ENCODE data around the gene PRKCH.

The PRKCH gene

DNA sequence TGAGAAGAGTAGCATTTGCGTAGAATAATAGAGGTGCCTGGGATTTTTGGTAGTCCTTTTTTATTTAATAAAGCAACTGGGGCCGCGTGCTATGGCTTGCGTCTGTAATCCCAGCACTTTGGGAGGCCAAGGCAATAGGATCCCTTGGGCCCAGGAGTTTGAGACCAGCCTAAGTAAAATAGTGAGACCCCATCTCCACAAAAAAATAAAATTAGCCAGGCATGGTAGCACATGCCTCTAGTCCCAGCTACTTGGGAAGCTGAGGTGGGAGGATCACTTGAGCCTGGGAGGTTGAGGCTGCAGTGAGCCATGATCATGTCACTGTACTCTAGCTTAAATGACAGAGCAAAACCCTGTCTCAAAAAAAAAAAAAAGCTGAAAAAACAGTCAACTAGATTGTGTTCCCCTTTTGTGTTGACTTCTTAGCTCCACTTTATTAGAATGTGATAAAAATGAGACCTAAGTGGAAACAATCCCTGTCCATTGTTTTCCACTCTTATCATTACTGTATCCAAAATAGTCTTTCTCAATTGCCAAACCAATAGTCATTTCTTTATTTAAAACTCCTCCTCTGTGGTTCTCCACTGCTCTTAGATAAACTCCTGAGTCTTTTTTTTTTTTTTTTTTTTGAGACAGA, 7.4 kb downstream of the PRKCH start:
- H3K4me3 ChIP-seq (ENCODE audit: low read depth, low read length): no peak overlapping the region
- TF ChIP-seq, protein P1, sequence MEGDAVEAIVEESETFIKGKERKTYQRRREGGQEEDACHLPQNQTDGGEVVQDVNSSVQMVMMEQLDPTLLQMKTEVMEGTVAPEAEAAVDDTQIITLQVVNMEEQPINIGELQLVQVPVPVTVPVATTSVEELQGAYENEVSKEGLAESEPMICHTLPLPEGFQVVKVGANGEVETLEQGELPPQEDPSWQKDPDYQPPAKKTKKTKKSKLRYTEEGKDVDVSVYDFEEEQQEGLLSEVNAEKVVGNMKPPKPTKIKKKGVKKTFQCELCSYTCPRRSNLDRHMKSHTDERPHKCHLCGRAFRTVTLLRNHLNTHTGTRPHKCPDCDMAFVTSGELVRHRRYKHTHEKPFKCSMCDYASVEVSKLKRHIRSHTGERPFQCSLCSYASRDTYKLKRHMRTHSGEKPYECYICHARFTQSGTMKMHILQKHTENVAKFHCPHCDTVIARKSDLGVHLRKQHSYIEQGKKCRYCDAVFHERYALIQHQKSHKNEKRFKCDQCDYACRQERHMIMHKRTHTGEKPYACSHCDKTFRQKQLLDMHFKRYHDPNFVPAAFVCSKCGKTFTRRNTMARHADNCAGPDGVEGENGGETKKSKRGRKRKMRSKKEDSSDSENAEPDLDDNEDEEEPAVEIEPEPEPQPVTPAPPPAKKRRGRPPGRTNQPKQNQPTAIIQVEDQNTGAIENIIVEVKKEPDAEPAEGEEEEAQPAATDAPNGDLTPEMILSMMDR (IDR thresholded peaks at IDR 0.05; ENCODE audit: borderline replicate concordance, insufficient read depth, low read depth, low read length): no peak

DNA sequence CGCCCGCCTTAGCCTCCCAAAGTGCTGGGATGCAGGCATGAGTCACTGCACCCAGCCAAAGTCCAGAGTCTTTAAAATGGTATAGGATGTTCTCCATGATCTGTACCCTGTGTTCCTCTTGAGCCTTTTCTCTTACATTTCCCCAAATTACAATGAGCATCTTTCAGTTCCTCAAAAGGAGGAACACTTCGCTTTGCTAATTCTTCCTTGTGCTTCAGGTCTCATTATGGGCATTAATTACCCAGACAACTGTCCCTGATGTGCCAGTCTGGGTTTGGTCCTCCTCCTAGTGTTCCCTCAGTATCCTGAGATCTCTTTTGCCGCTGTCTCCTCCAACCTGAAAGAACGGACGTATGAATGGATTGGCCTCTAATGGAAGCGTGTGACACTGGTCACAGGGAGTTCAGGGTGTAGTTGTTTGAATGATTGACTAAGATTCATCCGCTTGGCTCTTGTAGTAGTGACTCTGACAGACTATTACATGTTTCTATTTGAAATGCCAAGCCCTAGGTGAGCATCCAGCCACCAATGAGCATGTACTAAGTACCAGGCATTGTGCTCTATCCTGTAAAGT, 8.2 kb downstream of the PRKCH start:
- TF ChIP-seq, protein P1 (IDR thresholded peaks at IDR 0.05; ENCODE audit: borderline replicate concordance, insufficient read depth, low read depth, low read length): no peak
- H3K4me3 ChIP-seq (ENCODE audit: low read depth, low read length): no peak overlapping the region

DNA sequence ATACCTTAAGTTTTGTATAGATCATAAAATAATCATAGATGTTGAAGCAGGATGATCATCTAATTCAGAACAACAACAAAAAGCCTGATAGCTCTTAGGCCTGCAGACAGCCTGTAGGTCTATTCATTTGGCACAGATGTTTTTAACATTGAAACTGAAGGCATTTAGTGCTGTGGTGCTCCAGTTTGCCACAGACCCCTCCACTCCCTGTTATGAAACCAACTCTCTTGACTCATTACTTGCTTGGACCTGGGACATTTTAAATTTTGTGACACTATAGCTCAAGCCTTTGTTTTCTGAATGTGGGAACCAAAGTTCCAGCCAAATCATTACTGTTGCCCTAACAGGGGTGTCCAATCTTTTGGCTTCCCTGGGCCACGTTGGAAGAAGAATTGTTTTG, 9.1 kb downstream of the PRKCH start:
- TF ChIP-seq, protein P1 (IDR thresholded peaks at IDR 0.05; ENCODE audit: borderline replicate concordance, insufficient read depth, low read depth, low read length): no peak
- H3K4me3 ChIP-seq (ENCODE audit: low read depth, low read length): no peak overlapping the region

DNA sequence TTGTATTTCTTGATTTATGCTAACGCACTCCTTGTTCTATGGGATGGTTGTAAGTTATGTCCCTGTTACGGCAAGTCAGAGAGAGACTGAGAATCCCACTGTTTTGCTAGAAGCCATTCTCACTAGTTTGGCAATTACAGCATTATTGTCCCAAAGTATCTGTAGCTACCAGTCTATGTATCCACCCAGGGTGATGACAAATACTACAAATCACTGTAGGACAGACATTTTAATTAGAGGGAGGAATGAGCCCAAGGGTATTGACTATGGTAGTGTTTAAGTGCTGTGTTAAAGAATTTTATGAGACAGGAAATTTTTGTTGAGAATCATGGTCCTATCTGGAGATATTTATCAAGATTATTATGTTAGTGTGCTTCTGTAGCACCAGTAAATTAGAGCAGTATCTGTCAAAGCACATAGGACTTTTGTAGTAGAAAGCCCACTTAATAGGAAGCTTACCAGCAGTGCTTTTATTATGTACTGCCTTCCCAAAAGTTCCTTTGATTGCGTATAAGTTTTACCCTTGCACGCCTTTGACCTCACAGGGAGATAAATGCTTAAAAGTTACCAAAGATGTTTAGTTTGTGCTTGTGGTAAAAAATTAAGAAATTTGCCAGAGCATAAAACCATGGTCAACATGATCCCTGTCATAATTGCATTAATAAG, 10.7 kb downstream of the PRKCH start:
- TF ChIP-seq, protein P1 (IDR thresholded peaks at IDR 0.05; ENCODE audit: borderline replicate concordance, insufficient read depth, low read depth, low read length): no peak
- no peak overlapping the region for H3K4me3 ChIP-seq (ENCODE audit: low read depth, low read length)

DNA sequence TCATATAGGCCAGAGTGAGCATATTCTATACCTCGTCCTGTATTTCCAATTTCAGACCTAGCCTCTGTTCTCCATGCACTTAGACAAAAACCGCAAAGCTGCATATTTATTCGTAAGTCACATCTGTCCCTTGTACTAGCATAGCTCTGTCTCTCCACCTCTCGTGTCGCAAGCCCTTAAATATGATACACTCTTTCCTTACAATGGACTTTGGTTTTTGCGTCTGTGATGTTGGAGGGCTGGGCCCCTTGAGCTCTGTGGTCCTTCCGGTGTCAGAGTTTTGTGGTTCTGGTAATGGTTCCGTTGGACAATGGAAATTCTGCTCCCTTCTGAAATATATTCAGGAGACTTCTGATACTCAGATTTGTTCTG, 11.3 kb downstream of the PRKCH start:
- TF ChIP-seq, protein P1 (IDR thresholded peaks at IDR 0.05; ENCODE audit: borderline replicate concordance, insufficient read depth, low read depth, low read length): no peak
- no peak overlapping the region for H3K4me3 ChIP-seq (ENCODE audit: low read depth, low read length)

DNA sequence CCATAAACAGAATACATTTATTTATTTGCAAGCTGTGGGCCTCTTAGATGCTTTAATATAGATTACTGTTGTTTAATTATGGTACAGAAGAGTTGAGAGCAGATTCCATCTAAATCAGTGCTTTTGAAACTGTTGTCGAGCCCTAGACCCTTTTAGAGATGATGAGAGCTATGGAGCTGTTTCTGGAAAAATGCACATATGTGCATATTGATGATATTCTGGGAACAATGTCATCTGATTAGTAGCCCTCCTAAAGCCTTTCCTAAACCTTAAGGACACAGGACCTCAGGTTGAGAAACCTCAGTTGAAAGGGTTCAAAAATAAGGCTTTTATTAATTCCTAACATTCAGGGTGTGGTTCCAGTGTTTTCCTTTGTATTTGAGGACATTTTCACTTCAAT, 11.7 kb downstream of the PRKCH start:
- no peak overlapping the region for H3K4me3 ChIP-seq (ENCODE audit: low read depth, low read length)
- TF ChIP-seq, protein P1 (IDR thresholded peaks at IDR 0.05; ENCODE audit: borderline replicate concordance, insufficient read depth, low read depth, low read length): no peak
